D721Med (cell line): Measurements from ENCODE around the gene OBSL1.

ENCODE experiments used
- DNase-seq: peaks from one replicate; pipeline ENCODE4 v3.0.0; 2011; ENCODE audit warnings: low spot score; ENCODE audit not compliant: insufficient read length
- FAIRE-seq: peaks from 2 replicates; lab custom pipeline; 2011; peaks lifted over from hg19 to GRCh38; lab: Jason Lieb, UNC
- CTCF ChIP-seq: IDR thresholded peaks from 2 replicates; pipeline ENCODE4 v1.5.1; 2012; ENCODE audit warnings: mild to moderate bottlenecking, control low read depth; ENCODE audit not compliant: insufficient read depth; ENCODE audit errors: missing control alignments

Gene OBSL1

GRCh38 chr2:219554350-219554749, 17.0 kb downstream of the OBSL1 start:
- TF ChIP-seq CTCF, result no peak
- FAIRE-seq, result no peak
- DNase-seq, result no peak

GRCh38 chr2:219553463-219553963, 17.8 kb downstream of the OBSL1 start:
- DNase-seq (no peak), FAIRE-seq (no peak)
- no peak for TF ChIP-seq CTCF

GRCh38 chr2:219553168-219553417, 18.2 kb downstream of the OBSL1 start:
- TF ChIP-seq CTCF, result no peak
- DNase-seq (no peak), FAIRE-seq (no peak)

- FAIRE-seq, result no peak
- no peak for TF ChIP-seq CTCF
- peak; percentile 97 for DNase-seq
Observed at GRCh38 chr2:219552382-219553167, 18.8 kb downstream of the OBSL1 start.

GRCh38 chr2:219551441-219552381, 19.6 kb downstream of the OBSL1 start:
- no peak for TF ChIP-seq CTCF
- DNase-seq (no peak), FAIRE-seq (no peak)

- no peak for TF ChIP-seq CTCF
- no peak for DNase-seq
- FAIRE-seq, result no peak
Observed at GRCh38 chr2:219549619-219550018, 21.7 kb downstream of the OBSL1 start.
